PFSK-1 (cell line): ENCODE results near the gene LINGO3.

ENCODE experiments used
- POLR2AphosphoS5 ChIP-seq: IDR thresholded peaks from 2 replicates; pipeline ENCODE4 v1.6.1; 2012; ENCODE audit warnings: low read depth, mild to moderate bottlenecking, control low read depth, low read length, moderate library complexity
- TAF1 ChIP-seq: IDR thresholded peaks from 2 replicates; pipeline ENCODE4 v1.6.1; 2012; ENCODE audit warnings: low read length, control low read depth, borderline replicate concordance; ENCODE audit not compliant: insufficient read depth

DNA sequence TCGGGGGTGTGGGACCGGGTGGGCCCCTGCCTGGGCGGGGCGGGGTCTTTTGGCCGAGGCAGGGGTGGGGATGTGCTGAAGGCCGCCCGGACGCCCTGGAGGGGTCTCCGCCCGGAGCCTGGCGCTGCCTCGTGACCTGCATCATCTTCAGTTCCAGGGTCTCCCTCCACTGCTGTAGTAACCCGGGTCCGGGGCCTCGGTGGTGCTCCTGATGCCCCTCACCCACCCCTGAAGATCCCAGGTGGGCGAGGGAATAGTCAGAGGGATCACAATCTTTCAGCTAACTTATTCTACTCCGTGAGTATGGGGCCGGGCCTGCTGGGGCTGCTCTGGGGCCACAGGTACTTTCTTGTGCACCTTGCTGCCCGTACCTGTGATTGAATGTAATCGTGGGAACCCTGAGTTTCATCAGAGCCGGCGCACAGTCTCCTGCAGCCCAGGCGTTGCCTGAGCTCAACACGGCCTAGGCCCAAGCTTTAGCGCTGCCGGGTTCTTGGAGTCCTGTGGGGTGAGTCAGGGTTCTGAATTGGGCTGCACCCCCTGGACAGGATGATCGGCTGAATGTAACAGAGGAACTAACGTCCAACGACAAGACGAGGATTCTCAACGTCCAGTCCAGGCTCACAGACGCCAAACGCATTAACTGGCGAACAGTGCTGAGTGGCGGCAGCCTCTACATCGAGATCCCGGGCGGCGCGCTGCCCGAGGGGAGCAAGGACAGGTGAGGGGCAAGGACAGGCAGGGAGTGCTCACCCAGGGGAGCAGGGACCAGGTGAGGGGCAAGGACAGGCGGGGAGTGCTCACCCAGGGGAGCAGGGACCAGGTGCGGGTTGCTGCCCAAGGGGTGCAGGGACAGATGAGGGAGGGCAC lies 36.5 kb downstream of the LINGO3 start:
- TF ChIP-seq TAF1 (no peak), POLR2AphosphoS5 (no peak)
